Tibial nerve (tissue), 4 donors: ENCODE measurements around the gene DNAJC10. TPM values are rescaled to one million over a fixed set of nuclear protein-coding genes. Genes with fewer than 3 reads are reported as not detected.

Source experiments
- DNase-seq, 2 donors: peaks; one replicate each; pipeline ENCODE4 v3.0.0-alpha.2; 2019; ENCODE audit warnings: low spot score in 2 of 2
- H3K27ac ChIP-seq, 4 donors: fragments of 200-600 bp; sonication (generic) in 3 of 4; one replicate each; pipeline ENCODE4 v1.5.1; 2017 to 2019; ENCODE audit warnings: mild to moderate bottlenecking in 1 of 4
- H3K27me3 ChIP-seq, 2 donors: fragments of 200-600 bp; sonication (generic) in 1 of 2; one replicate each; pipeline versions ENCODE4 v1.5.1 to v1.6.0; 2017 to 2019
- H3K36me3 ChIP-seq, 3 donors: fragments of 200-600 bp; sonication (generic); one replicate each; pipeline ENCODE4 v1.5.1; 2018 to 2019
- H3K4me1 ChIP-seq, 4 donors: fragments of 200-600 bp; sonication (generic) in 3 of 4; one replicate each; pipeline ENCODE4 v1.5.1; 2017 to 2019
- H3K4me3 ChIP-seq, 4 donors: fragments of 200-600 bp; sonication (generic) in 3 of 4; one replicate each; pipeline ENCODE4 v1.5.1; 2017 to 2019; ENCODE audit warnings: mild to moderate bottlenecking in 1 of 4, moderate library complexity in 1 of 4
- H3K9me3 ChIP-seq, 4 donors: fragments of 200-600 bp; sonication (generic) in 3 of 4; one replicate each; pipeline ENCODE4 v1.5.1; 2017 to 2019
- CTCF ChIP-seq, 5 experiments: fragments of 200-600 bp in 3 of 5; fragments of 450-650 bp in 2 of 5; sonication (generic) in 3 of 5; IDR thresholded peaks; one replicate each; pipeline ENCODE4 v1.5.1; 2016 to 2019; ENCODE audit warnings: antibody characterized with exemption in 5 of 5, mild to moderate bottlenecking in 3 of 5, moderate library complexity in 2 of 5
- EP300 ChIP-seq, 2 donors: sonication (generic); formaldehyde crosslinking; IDR thresholded peaks; one replicate each; pipeline ENCODE4 v1.6.1; 2017; ENCODE audit warnings: antibody characterized with exemption in 2 of 2, mild to moderate bottlenecking in 1 of 2
- POLR2A ChIP-seq, 2 donors: fragments of 450-650 bp; IDR thresholded peaks; one replicate each; pipeline ENCODE4 v1.6.1; 2017; ENCODE audit warnings: antibody characterized with exemption in 2 of 2, mild to moderate bottlenecking in 2 of 2, moderate library complexity in 2 of 2
- WGBS, 2 donors: methylation state at CpG; one replicate each; pipeline ENCODE4 v1.1.5; 2018; 5-methylcytosine and 5-hydroxymethylcytosine counted together
- total RNA-seq, 4 donors: library from RNA; depleted of rRNA; stranded (reverse); fragments of >200 nt; gene quantifications; one replicate each; pipeline ENCODE4 v1.1.0, GENCODE V29; 2016

Gene DNAJC10
- total RNA-seq, 4 donors from 2014 or later = 54.7 to 66.3 (median 62.0) TPM

DNA sequence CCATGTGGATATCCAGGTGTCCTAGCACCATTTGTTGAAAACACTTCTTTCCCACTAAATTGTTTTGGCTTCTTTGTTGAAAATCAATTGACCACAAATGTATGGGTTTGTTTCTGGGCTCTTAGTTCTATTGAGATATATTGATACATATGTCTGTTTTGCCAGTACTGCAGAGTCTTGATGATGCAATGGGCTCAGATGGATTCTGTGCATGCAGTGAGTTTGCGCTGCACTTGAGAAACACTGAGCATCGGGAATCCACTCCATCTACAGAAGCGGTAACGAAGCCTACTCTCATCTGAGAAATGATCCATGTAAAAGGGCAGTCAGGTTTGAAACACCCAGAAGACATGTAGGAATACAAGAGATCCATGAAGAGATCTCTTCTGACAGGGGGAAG, 21.9 kb upstream of the DNAJC10 start:
- no peak for DNase-seq
- no peaks in the 10 kb centered on the region for H3K36me3 ChIP-seq
- H3K27ac ChIP-seq = no peak overlapping the region
- no peak overlapping the region for H3K4me3 ChIP-seq
- peaks cover 0 to 5% (median 0%) of the 10 kb centered on the region in 4 donors for H3K9me3 ChIP-seq
- H3K4me1 ChIP-seq = no peaks in the 10 kb centered on the region
- TF ChIP-seq CTCF (IDR thresholded peaks at IDR 0.05) (no peak), EP300 (IDR thresholded peaks at IDR 0.05) (no peak), POLR2A (IDR thresholded peaks at IDR 0.05) (no peak)
- no peaks in the 10 kb centered on the region for H3K27me3 ChIP-seq
- 95 to 96% methylated on average over 4 of the region's 4 CpGs for WGBS, 2 donors

GRCh38 chr2:182695776-182696175, 20.3 kb upstream of the DNAJC10 start:
- H3K9me3 ChIP-seq = peaks cover 0 to 5% (median 0%) of the 10 kb centered on the region in 4 donors
- H3K27me3 ChIP-seq = no peaks in the 10 kb centered on the region
- no peak overlapping the region for H3K27ac ChIP-seq
- TF ChIP-seq POLR2A (IDR thresholded peaks at IDR 0.05) = no peak
- no peak for TF ChIP-seq EP300 (IDR thresholded peaks at IDR 0.05)
- no peak for TF ChIP-seq CTCF (IDR thresholded peaks at IDR 0.05)
- no peaks in the 10 kb centered on the region for H3K36me3 ChIP-seq
- no peak for DNase-seq
- no peaks in the 10 kb centered on the region for H3K4me1 ChIP-seq
- 97 to 99% methylated on average over 2 of the region's 2 CpGs for WGBS, 2 donors
- no peak overlapping the region for H3K4me3 ChIP-seq

GRCh38 chr2:182698671-182699070, 17.4 kb upstream of the DNAJC10 start:
- Histone ChIP-seq H3K27ac (no peak overlapping the region), H3K36me3 (no peaks in the 10 kb centered on the region), H3K4me1 (no peaks in the 10 kb centered on the region), H3K9me3 (no peaks in the 10 kb centered on the region), H3K27me3 (no peaks in the 10 kb centered on the region), H3K4me3 (no peak overlapping the region)
- no peak for DNase-seq
- TF ChIP-seq POLR2A (IDR thresholded peaks at IDR 0.05) = no peak
- TF ChIP-seq CTCF (IDR thresholded peaks at IDR 0.05) = no peak
- TF ChIP-seq EP300 (IDR thresholded peaks at IDR 0.05) = no peak
- 37 to 51% methylated on average over 3 of the region's 3 CpGs for whole genome bisulfite sequencing, 2 donors

DNA sequence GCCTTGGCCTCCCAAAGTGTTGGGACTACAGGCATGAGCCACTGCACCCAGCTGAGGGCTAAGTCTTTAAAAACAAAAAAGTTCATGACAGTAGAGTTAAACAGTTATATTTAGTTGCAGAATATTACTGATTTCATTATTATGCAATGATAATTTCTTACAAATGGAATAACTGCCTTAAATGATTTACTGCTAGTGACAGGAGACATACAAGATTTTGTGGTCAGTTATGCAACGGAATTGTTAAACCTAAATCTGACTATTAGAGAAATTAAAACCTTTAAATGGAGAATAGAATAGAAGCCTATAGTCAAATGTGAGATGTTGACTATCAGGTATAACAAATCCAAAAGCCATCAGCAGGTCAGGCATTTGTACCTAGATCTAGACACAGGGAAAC, 10.3 kb upstream of the DNAJC10 start:
- Histone ChIP-seq H3K4me1 (no peaks in the 10 kb centered on the region), H3K27me3 (no peaks in the 10 kb centered on the region), H3K27ac (no peak overlapping the region), H3K4me3 (no peak overlapping the region), H3K9me3 (no peaks in the 10 kb centered on the region), H3K36me3 (no peaks in the 10 kb centered on the region)
- TF ChIP-seq POLR2A (IDR thresholded peaks at IDR 0.05) (no peak), CTCF (IDR thresholded peaks at IDR 0.05) (no peak), EP300 (IDR thresholded peaks at IDR 0.05) (no peak)
- WGBS, 2 donors = 86 to 93% methylated on average over 1 of the region's 1 CpG
- DNase-seq = no peak

- WGBS, 2 donors = 79 to 86% methylated on average over 2 of the region's 2 CpGs
- no peaks in the 10 kb centered on the region for H3K4me1 ChIP-seq
Measured at GRCh38 chr2:182706751-182707150, 9.3 kb upstream of the DNAJC10 start.

More at GRCh38 chr2:182706751-182707150, 9.3 kb upstream of the DNAJC10 start:
- Histone ChIP-seq H3K4me3 (no peak overlapping the region), H3K27me3 (no peaks in the 10 kb centered on the region), H3K36me3 (no peaks in the 10 kb centered on the region), H3K9me3 (no peaks in the 10 kb centered on the region), H3K27ac (no peak overlapping the region)
- no peak for DNase-seq
- TF ChIP-seq CTCF (IDR thresholded peaks at IDR 0.05) (no peak), EP300 (IDR thresholded peaks at IDR 0.05) (no peak), POLR2A (IDR thresholded peaks at IDR 0.05) (no peak)
